T-helper 2 cell treated with Interferon-gamma antibody and Interleukin-4, amounts not matched to agents 5 μg/mL and 100 μg/mL, for 36 hours (primary cell): ENCODE measurements around the gene SH3GL3.

Experiments used
- DNase-seq: peaks from one replicate; pipeline ENCODE4 v3.0.0; 2021; ENCODE audit warnings: low spot score
- H3K27ac Mint-ChIP-seq: one replicate; pipeline ENCODE4 v1.8.0; 2021; ENCODE audit warnings: mild to moderate bottlenecking, mixed read lengths
- H3K27me3 Mint-ChIP-seq: one replicate; pipeline ENCODE4 v1.8.0; 2021; ENCODE audit warnings: low read depth, mixed read lengths
- H3K36me3 Mint-ChIP-seq: one replicate; pipeline ENCODE4 v1.8.0; 2021; ENCODE audit warnings: low read depth, mixed read lengths
- H3K4me1 Mint-ChIP-seq: one replicate; pipeline ENCODE4 v1.8.0; 2021; ENCODE audit warnings: low read depth, mixed read lengths
- H3K4me3 Mint-ChIP-seq: one replicate; pipeline ENCODE4 v1.8.0; 2022; ENCODE audit warnings: mild to moderate bottlenecking, moderate library complexity, mixed read lengths
- H3K9me3 Mint-ChIP-seq: one replicate; pipeline ENCODE4 v1.8.0; 2021; ENCODE audit warnings: mixed read lengths

The SH3GL3 gene

DNA sequence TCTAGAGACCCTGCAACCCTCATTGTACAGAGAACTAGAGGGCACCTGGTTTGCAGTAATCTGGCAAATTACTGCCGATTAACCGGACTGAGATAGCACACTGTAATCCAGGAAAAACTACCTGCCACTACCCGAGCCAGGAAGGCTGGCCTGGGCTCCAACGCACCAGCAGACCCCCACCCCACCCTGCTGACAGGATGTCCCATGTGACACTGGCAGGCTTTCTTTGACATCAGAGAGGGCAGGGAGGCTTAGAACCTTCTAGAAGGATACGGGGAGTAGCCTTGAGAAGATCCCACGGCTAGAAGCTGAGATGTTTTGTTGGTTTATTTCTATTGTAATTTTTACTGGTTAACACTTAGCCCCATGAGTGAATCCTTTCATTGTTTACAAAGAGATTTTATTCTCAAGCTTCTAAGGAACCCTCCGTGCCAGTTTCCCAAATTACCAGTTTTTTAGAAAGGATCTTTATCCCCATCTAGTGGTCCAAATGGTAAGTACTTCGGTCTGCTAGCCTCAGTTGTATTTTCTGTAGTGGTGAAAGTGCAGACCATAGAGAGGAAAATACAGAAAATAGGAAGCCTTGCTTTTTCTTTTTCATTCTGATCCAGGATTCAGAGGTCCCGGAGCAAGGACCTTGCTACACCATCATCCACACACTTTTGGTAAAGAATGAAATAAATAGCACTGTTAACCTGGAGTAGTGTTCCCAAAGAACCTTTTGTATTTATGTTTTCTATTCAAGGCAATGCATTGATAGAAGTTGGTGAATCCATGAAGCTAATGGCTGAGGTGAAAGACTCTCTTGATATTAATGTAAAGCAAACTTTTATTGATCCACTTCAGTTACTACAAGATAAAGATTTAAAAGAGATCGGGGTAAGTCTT lies 124.9 kb downstream of the SH3GL3 start:
- Mint-ChIP-seq H3K27ac (no peak overlapping the region), H3K4me1 (no peaks in the 10 kb centered on the region), H3K36me3 (no peaks in the 10 kb centered on the region), H3K27me3 (no peaks in the 10 kb centered on the region), H3K9me3 (no peaks in the 10 kb centered on the region), H3K4me3 (no peak overlapping the region)
- no peak for DNase-seq

DNA sequence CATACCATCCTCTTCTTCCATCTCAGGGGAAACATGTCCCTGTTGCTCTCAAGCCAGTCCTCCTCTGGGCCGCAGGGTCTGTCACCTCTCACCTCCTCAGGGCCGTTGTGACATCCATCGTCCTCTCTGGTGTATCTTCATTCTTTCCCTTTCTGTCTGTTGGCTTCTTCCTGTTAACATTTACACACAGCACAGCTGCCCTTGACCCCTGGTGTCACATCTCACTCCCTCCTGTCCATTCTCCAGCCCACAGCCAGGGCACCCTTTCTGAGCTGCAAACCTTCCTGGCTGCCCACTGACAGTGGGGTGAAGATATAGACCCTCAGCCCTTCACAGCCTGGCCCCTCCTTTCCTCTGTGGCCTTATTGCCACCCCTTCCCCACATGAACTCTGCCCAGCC lies 127.2 kb downstream of the SH3GL3 start:
- no peak overlapping the region for H3K27ac Mint-ChIP-seq
- no peaks in the 10 kb centered on the region for H3K4me1 Mint-ChIP-seq

DNA sequence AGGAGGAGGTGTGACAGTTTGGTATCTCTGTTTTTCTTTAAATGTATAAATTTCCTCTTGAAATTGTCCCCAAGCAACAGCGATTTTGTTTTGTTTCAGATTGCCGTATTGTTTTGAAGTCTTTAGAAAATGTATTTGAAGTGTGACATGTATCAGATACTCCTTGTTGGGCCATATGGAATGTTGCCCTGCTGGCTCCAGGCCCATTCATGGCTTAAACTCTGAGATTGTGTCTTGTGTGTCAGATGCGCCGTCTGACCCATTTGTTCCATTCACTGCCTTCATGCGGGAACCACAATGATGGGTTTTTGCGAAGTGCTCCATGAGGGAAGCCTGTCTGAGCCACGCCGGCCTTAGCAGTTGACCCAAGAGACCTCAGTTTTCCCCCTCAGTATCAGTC lies 131.6 kb downstream of the SH3GL3 start:
- no peak for DNase-seq
- Mint-ChIP-seq H3K36me3 (no peaks in the 10 kb centered on the region), H3K27me3 (no peaks in the 10 kb centered on the region), H3K4me3 (no peak overlapping the region), H3K27ac (no peak overlapping the region), H3K4me1 (no peaks in the 10 kb centered on the region), H3K9me3 (no peaks in the 10 kb centered on the region)

More for the DNA sequence above, 127.2 kb downstream of the SH3GL3 start:
- Mint-ChIP-seq H3K36me3 (no peaks in the 10 kb centered on the region), H3K4me3 (no peak overlapping the region), H3K9me3 (no peaks in the 10 kb centered on the region), H3K27me3 (no peaks in the 10 kb centered on the region)
- no peak for DNase-seq

DNA sequence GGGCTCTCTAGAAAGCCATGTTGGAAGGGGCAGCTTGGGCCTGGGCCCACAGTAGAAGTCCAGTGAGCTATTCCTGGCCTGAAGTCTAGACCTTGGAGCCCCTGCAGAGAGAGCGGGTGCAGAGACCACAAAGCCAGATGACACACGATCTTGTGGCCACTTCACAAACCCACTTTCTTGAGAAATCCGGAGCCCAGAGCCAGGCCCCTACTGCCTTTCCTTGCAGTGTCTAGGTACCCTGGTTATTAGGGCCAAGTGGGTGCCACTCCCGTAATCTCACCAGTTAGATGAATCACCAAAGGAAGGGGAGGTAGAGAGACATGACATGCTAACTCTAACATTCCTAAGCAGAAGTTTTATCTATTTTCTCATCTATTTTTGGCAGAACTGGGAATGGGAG lies 134.2 kb downstream of the SH3GL3 start:
- no peak for DNase-seq
- H3K36me3 Mint-ChIP-seq = no peaks in the 10 kb centered on the region
- H3K27me3 Mint-ChIP-seq = no peaks in the 10 kb centered on the region
- H3K4me1 Mint-ChIP-seq = no peaks in the 10 kb centered on the region
- H3K9me3 Mint-ChIP-seq = no peaks in the 10 kb centered on the region
- H3K4me3 Mint-ChIP-seq = no peak overlapping the region
- H3K27ac Mint-ChIP-seq = no peak overlapping the region

DNA sequence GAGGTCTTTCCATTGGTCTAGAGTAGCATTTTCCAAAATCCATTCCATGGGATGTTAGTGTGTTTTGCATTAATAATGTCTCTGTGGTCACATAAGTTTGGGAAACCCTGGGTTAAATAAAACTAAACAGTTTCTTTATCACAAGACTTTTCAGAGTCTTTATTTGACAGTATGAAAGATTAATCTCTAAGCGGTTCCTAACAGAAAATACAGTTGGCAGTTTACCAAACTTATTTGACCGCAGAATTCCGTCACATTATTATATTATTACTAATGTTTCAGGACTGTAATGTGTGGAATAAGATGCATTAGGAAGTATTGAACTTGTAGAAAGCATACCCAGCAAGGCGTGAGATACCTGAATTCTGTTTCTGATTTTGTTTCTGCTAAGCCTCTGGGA lies 135.2 kb downstream of the SH3GL3 start:
- no peaks in the 10 kb centered on the region for H3K4me1 Mint-ChIP-seq
- H3K4me3 Mint-ChIP-seq = no peak overlapping the region
- no peaks in the 10 kb centered on the region for H3K36me3 Mint-ChIP-seq
- no peaks in the 10 kb centered on the region for H3K27me3 Mint-ChIP-seq
- no peaks in the 10 kb centered on the region for H3K9me3 Mint-ChIP-seq
- no peak overlapping the region for H3K27ac Mint-ChIP-seq
- DNase-seq = no peak

DNA sequence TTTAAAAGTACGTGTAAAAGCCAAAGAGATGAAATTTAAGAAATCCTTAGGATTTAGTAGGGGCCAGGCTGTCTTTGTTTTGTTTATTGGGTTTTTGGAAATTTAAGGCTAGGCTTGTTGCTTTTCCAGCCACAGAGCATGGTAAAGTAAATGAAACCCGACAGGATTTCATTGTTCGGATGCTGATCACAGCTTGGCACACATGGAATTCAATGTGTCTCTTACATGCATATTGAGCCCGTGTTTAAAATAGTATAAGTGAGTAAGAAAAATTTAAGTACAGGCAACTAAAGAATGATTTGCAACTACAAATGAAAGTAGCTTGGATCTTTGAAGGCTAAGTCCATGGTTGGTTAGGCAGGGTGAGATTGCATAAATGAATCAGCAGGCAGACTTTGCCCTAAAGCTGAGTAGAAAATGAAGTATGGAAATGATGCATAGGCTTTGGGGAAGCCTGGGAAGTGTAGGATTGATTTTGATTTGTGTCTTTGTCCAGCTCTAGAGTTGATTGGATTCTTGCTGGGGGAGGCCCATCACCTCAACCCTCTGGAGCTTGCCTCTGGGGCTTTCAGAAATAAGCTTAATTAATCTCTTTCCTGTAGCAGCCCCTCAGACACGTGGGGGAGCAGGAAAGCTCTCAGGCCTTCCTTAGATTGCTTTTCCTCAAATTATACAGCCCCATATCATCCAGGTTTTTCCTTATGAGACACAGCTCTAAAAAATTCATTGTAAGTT lies 138.6 kb downstream of the SH3GL3 start:
- Mint-ChIP-seq H3K27ac (no peak overlapping the region), H3K4me1 (no peaks in the 10 kb centered on the region), H3K4me3 (no peak overlapping the region), H3K27me3 (no peaks in the 10 kb centered on the region), H3K9me3 (no peaks in the 10 kb centered on the region), H3K36me3 (no peaks in the 10 kb centered on the region)
- DNase-seq = no peak

DNA sequence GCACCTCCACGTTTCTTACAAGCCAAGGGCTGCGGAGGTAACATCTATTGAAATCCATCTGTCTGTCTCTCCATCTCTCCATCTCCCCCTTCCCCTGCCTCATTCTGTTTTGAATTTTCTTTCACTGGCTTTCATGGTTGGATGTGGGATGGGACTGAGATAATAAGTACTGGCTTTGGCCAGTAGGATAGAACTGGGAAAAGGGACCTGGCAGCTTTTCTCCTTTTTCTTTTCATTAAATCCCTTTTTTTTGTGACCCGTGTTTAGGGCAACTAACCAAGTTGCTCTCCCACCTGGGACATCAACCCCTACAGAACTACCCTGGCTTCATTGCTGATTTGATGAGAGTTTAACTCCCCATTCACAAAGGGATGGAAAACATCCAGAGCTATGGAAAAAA lies 139.9 kb downstream of the SH3GL3 start:
- H3K9me3 Mint-ChIP-seq = no peaks in the 10 kb centered on the region
- DNase-seq = no peak
- no peak overlapping the region for H3K4me3 Mint-ChIP-seq
- H3K27ac Mint-ChIP-seq = no peak overlapping the region
- no peaks in the 10 kb centered on the region for H3K36me3 Mint-ChIP-seq
- H3K4me1 Mint-ChIP-seq = no peaks in the 10 kb centered on the region
- no peaks in the 10 kb centered on the region for H3K27me3 Mint-ChIP-seq

DNA sequence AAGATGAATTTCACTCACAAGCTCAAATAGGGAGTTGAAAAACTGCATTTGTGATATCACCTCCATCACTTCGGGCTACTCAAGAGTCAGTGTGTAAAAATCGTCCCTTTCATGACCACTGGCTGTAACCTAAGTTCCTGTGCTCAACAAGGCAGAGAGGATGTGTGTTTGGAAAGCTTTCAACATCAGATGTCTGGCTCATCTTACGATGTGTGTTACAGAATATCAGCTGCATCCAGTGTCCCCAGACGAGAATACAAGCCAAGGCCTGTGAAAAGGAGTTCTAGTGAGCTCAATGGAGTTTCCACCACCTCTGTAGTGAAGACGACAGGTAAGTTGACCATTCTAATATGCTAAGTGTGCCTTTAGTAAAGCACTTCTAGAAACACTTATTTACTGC lies 141.3 kb downstream of the SH3GL3 start:
- Mint-ChIP-seq H3K36me3 (no peaks in the 10 kb centered on the region), H3K4me1 (no peaks in the 10 kb centered on the region), H3K4me3 (no peak overlapping the region), H3K27me3 (no peaks in the 10 kb centered on the region), H3K27ac (no peak overlapping the region), H3K9me3 (no peaks in the 10 kb centered on the region)
- no peak for DNase-seq

DNA sequence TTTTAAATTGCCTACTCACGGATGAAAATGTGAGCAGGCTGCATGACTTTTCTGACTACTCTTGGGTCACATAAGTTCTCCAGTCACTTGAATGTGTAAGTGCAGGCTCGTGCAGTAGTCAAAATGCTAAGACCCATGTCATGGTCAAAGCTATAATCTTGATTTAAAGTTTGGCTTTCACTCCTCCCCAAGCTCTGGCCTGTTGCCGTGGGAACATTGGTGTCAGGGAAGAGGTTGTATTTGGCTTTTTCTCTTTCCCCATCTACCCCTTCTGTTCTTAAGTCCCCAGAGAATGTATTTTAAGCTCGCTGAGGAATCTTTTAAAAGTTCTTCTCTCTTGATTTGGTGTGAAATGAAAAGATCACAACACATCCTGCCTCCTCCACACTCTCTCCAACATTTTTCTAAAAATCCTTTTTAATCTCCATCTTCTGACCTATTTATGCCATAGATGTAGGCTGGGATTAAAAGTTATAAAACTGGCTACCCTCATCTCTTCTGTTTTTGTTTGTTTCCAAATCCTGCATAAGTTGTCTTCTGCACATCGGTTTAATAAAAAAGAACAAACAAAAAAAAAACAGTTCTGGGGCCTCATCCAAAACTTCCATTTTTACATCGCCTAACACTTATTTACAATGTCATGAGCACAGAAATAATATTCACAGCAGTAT lies 145.4 kb downstream of the SH3GL3 start:
- Mint-ChIP-seq H3K4me3 (no peak overlapping the region), H3K27ac (no peak overlapping the region), H3K36me3 (no peaks in the 10 kb centered on the region), H3K4me1 (no peaks in the 10 kb centered on the region), H3K27me3 (peaks cover 2% of the 10 kb centered on the region), H3K9me3 (no peaks in the 10 kb centered on the region)
- no peak for DNase-seq

DNA sequence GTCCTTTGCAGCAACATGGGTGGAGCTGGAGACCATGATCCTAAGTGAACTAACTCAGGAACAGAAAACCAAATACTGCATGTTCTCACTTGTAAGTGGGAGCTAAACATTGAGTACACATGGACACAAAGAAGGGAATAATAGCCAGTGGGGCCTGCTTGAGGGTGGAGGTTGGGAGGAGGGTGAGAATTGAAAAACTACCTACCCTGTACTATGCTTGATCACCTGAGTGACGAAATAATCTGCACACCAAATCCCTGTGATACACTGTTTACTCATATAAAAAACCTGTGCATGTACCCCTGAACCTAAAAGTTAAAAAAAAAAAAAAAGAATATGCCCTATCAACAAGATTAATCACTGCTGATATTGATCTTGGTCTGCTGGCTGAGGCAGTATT lies 148.1 kb downstream of the SH3GL3 start:
- Mint-ChIP-seq H3K27me3 (peaks cover 2% of the 10 kb centered on the region), H3K9me3 (no peaks in the 10 kb centered on the region)
- no peak for DNase-seq

DNA sequence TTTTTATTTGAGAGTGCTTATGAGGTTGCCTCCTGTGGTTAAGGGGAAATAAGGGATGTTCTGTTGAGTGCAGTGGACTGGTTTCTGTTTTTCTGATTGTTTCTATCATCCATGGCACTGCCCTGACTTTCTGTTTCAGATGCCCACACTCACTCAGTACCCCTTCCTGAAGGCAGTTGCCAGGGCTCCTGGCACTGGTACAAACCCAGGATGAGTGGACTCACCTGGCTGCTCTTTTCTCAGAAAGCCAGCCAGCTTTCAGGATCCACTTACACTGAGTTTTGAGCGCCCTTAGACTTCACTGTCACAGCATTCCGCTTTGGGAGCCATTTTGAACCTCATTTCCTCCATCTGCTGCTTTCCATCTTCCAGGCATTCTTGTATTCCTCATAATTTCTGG lies 150.9 kb downstream of the SH3GL3 start:
- no peak overlapping the region for H3K4me3 Mint-ChIP-seq
- no peaks in the 10 kb centered on the region for H3K9me3 Mint-ChIP-seq
- DNase-seq = no peak
- peaks cover 2% of the 10 kb centered on the region for H3K27me3 Mint-ChIP-seq
- H3K4me1 Mint-ChIP-seq = no peaks in the 10 kb centered on the region
- no peak overlapping the region for H3K27ac Mint-ChIP-seq
- H3K36me3 Mint-ChIP-seq = no peaks in the 10 kb centered on the region

More for the DNA sequence above, 148.1 kb downstream of the SH3GL3 start:
- Mint-ChIP-seq H3K4me3 (no peak overlapping the region), H3K4me1 (no peaks in the 10 kb centered on the region), H3K36me3 (no peaks in the 10 kb centered on the region), H3K27ac (no peak overlapping the region)

DNA sequence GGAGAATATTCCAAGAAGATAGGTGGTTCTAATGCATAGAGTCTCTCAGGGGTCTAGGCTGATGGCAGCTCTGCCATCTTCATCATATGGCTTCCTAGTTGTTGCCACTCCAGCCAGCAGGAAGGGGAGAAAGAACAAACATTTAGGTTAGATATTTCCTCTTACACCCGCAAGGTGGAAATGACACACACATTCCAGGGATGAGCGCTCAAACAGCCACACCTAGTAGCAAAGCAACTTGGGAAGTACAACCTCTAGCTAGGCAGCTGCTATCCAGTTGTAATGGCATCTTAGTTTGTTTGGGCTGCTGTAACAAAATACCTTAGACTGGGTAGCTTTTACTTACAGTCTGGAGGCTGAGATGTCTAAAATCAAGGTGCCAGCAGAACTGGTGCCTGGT lies 154.9 kb downstream of the SH3GL3 start:
- Mint-ChIP-seq H3K4me3 (no peak overlapping the region), H3K36me3 (no peaks in the 10 kb centered on the region), H3K27me3 (peaks cover 3% of the 10 kb centered on the region), H3K9me3 (no peaks in the 10 kb centered on the region), H3K27ac (no peak overlapping the region), H3K4me1 (no peaks in the 10 kb centered on the region)
- no peak for DNase-seq

DNA sequence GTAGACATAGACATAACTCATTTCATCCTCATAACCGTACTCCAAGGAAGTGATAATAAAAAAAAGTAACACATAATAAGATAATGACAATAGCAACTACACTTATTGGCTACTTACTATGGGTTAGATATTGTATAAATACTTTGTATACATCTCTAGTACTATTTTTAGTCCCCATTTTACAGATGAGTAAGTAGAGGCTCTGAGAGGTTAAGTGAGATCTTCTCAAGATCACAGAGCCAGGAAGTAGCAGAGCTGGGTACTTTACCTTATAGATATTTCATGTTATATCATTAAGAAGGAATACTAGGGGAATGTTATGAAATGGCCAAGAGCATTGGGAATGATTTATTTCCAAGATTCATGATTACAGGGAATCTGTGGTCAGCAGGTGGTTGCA lies 157.4 kb downstream of the SH3GL3 start:
- Mint-ChIP-seq H3K27ac (no peak overlapping the region), H3K27me3 (peaks cover 3% of the 10 kb centered on the region), H3K36me3 (no peaks in the 10 kb centered on the region), H3K4me1 (no peaks in the 10 kb centered on the region), H3K9me3 (no peaks in the 10 kb centered on the region), H3K4me3 (no peak overlapping the region)
- DNase-seq = no peak
